Erythroblast (primary cell): ENCODE data around the gene PLEKHG1.

Experiments
- GATA1 ChIP-seq: IDR thresholded peaks from 2 replicates; pipeline ENCODE4 v1.6.1; 2011; ENCODE audit warnings: low read depth, mild to moderate bottlenecking, control low read depth, low read length, moderate library complexity
- POLR2A ChIP-seq: IDR thresholded peaks from 2 replicates; pipeline ENCODE4 v1.6.1; 2011; ENCODE audit warnings: mild to moderate bottlenecking, low read length

- no peak for TF ChIP-seq POLR2A
- no peak for TF ChIP-seq GATA1
These were observed 33.2 kb downstream of the PLEKHG1 start for GRCh38 chr6:150632785-150633485.
